GM23338 (cell line): ENCODE measurements around the gene TMEM143.

Experiments used
- JUNB ChIP-seq: IDR thresholded peaks from one replicate; pipeline ENCODE4 v1.6.1; 2016; ENCODE audit warnings: antibody characterized with exemption; ENCODE audit not compliant: unreplicated experiment
- POLR2AphosphoS5 ChIP-seq: IDR thresholded peaks from 2 replicates; pipeline ENCODE4 v1.6.1; 2016; ENCODE audit warnings: antibody characterized with exemption, low read depth
- TF ChIP-seq, protein P1 (sequence below), 2 experiments: fragments of 200-600 bp in 1 of 2; sonication (generic) in 1 of 2; conservative IDR thresholded peaks; 2 replicates each; pipeline versions ENCODE4 v1.5.1 to v1.6.1; 2016 to 2017; ENCODE audit warnings: antibody characterized with exemption in 2 of 2, low read depth in 2 of 2, mild to moderate bottlenecking in 2 of 2, moderate library complexity in 1 of 2
- TF ChIP-seq, protein P2 (sequence below): IDR thresholded peaks from one replicate; pipeline ENCODE4 v1.6.1; 2018; ENCODE audit warnings: antibody characterized with exemption; ENCODE audit not compliant: unreplicated experiment
- TF ChIP-seq, protein P3 (sequence below): IDR thresholded peaks from 2 replicates; pipeline ENCODE4 v1.6.1; 2016; ENCODE audit warnings: antibody characterized with exemption

DNA sequence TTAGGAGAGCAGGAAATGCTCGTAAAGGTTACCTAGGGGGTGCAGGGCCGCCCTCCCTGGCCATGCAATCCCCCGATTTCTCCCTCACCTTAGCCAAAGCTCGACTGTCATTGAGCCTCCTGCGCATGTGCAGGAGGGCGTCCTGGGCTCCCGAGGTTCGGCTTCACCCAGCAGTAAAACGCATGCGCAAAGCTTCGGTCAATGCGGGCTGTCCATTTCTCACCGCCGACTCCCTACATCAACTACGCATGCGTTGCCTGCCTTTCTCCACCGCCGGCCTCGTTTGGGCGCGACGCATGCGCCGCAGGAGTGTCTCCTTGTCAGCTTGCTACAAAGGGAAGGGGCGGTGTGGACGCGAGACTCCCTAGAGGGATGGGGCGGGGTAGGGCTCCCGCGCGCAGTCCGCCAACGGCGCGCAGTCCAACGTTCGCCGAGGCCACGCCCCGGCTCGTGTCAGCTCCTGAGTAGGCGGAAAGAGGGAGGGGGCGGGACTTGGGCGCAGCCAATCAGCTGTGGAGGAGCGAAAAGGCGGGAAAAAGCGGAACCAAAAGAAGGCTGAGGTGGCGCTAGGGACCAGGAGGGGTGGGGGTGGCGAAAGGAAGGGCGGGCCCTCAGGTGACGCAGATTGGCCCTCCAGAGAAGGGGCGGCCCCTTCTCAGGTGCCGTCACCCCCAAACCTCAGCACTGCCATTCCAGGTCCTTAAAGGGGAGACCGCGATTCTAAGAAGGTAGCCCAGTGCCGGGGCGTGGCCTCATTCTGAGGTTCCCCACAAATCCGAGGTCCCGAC is at the start of gene TMEM143, which contains the start of gene SYNGR4:
- TF ChIP-seq, protein P1, sequence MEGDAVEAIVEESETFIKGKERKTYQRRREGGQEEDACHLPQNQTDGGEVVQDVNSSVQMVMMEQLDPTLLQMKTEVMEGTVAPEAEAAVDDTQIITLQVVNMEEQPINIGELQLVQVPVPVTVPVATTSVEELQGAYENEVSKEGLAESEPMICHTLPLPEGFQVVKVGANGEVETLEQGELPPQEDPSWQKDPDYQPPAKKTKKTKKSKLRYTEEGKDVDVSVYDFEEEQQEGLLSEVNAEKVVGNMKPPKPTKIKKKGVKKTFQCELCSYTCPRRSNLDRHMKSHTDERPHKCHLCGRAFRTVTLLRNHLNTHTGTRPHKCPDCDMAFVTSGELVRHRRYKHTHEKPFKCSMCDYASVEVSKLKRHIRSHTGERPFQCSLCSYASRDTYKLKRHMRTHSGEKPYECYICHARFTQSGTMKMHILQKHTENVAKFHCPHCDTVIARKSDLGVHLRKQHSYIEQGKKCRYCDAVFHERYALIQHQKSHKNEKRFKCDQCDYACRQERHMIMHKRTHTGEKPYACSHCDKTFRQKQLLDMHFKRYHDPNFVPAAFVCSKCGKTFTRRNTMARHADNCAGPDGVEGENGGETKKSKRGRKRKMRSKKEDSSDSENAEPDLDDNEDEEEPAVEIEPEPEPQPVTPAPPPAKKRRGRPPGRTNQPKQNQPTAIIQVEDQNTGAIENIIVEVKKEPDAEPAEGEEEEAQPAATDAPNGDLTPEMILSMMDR (conservative IDR thresholded peaks at IDR 0.05; ENCODE audit: low read depth in 2 of 2): no peak
- TF ChIP-seq, protein P2, sequence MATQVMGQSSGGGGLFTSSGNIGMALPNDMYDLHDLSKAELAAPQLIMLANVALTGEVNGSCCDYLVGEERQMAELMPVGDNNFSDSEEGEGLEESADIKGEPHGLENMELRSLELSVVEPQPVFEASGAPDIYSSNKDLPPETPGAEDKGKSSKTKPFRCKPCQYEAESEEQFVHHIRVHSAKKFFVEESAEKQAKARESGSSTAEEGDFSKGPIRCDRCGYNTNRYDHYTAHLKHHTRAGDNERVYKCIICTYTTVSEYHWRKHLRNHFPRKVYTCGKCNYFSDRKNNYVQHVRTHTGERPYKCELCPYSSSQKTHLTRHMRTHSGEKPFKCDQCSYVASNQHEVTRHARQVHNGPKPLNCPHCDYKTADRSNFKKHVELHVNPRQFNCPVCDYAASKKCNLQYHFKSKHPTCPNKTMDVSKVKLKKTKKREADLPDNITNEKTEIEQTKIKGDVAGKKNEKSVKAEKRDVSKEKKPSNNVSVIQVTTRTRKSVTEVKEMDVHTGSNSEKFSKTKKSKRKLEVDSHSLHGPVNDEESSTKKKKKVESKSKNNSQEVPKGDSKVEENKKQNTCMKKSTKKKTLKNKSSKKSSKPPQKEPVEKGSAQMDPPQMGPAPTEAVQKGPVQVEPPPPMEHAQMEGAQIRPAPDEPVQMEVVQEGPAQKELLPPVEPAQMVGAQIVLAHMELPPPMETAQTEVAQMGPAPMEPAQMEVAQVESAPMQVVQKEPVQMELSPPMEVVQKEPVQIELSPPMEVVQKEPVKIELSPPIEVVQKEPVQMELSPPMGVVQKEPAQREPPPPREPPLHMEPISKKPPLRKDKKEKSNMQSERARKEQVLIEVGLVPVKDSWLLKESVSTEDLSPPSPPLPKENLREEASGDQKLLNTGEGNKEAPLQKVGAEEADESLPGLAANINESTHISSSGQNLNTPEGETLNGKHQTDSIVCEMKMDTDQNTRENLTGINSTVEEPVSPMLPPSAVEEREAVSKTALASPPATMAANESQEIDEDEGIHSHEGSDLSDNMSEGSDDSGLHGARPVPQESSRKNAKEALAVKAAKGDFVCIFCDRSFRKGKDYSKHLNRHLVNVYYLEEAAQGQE: no peak
- TF ChIP-seq POLR2AphosphoS5 (peak; percentile 67), JUNB (no peak)
- TF ChIP-seq, protein P3, sequence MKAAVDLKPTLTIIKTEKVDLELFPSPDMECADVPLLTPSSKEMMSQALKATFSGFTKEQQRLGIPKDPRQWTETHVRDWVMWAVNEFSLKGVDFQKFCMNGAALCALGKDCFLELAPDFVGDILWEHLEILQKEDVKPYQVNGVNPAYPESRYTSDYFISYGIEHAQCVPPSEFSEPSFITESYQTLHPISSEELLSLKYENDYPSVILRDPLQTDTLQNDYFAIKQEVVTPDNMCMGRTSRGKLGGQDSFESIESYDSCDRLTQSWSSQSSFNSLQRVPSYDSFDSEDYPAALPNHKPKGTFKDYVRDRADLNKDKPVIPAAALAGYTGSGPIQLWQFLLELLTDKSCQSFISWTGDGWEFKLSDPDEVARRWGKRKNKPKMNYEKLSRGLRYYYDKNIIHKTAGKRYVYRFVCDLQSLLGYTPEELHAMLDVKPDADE: no peak; the same call in 1 of the 2 replicates
